WTC11 (cell line): ENCODE data around the gene LGI4.

Experiments used
- CREM ChIP-seq: sonication (generic); formaldehyde crosslinking; IDR thresholded peaks from 2 replicates; pipeline ENCODE4 v1.8.1; 2022; ENCODE audit warnings: mild to moderate bottlenecking, missing genetic modification reagents, moderate library complexity
- CTCF ChIP-seq: fragments of 200-600 bp; IDR thresholded peaks from 2 replicates; pipeline ENCODE4 v1.8.0; 2022; ENCODE audit warnings: antibody characterized with exemption

DNA sequence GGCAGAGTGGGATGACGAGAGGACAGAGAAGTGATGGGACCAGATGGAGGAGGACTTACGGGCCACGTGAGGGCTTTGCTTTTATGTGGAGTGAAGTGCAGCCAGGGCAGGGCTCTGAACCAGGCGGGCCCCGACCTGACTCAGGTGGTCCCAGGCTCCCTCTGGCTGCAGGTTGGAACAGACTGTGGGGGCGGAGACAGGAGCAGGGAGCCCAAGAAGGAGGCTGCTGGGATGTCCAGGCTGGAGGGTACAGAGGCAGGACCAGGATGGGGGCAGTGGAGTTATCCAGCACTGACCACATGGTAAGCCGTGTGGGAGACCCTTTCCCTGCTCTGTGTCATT is 21.8 kb upstream of the LGI4 start:
- TF ChIP-seq CREM (CRISPR knock-in tag), result no peak
- no peak for TF ChIP-seq CTCF
